Nasal cavity respiratory epithelium epithelial cell of viscerocranial mucosa (primary cell): ENCODE measurements around the gene DCD. TPM values are rescaled to one million over a fixed set of nuclear protein-coding genes. Genes with fewer than 3 reads are reported as not detected.

Experiments used
- total RNA-seq: library from RNA; depleted of rRNA; stranded (reverse); fragments of >200 nt; gene quantifications from 2 replicates; pipeline ENCODE4 v1.2.3, GENCODE V29; 2014

DCD gene, protein sequence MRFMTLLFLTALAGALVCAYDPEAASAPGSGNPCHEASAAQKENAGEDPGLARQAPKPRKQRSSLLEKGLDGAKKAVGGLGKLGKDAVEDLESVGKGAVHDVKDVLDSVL
- total RNA-seq, result not detected in 2 replicates

DNA sequence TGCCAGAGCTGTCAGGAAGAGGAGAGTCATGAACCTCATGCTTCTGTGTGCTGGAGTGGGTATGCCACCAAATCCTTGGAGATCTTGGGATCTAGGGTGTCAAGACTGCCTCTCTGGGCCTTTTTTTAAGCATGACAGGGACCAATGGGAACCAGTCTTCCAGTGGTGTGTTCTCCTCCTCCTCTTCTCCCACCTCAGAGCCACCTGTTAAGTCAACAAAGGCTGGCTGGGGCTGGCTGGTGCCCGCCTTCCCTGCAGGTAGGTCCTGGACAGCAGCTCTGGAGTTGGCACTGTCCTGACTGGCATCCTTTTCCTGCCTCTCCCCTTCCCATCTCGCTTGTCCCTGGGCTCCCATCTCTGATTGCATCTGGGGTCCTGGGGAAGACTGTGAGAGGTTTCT is at the start of gene DCD:
Gene DCD (minus strand): TSS at position 101 of the 400 bp plus-strand sequence. CDS start 62 bp downstream, at position 39.

DNA sequence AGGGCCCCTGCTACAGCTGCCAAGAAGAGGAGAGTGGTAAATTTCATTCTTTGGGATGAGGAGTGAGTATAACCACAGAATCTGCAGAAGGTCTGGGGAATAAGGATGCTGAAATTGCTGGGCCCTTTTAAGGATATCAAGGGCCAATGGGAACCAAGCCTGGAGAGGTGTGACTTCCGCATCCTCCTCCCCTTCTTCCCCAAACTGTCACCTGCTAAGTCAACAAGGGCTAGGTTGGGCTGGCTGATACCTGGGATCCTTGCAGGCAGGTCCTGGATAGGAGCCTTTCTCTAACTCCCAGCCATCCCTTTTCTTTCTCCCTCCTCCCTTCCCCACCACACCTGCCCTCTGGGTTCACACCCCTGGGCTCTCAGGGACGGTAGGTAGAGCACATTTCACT is 13.4 kb downstream of the DCD start, which contains the start of gene LACRT:
Gene LACRT (minus strand): TSS at position 101 of the 400 bp plus-strand sequence. CDS start 54 bp downstream, at position 47.

Other genes with a start within 250 kb of the DCD start
- gene ITGA5, start 229.1 kb downstream of the DCD start, total RNA-seq, result 63.6 and 159 TPM in 2 replicates
- gene GTSF1, start 174.8 kb downstream of the DCD start, total RNA-seq, result not detected in 2 replicates
- not detected in 2 replicates for gene NCKAP1L, start 150.6 kb downstream of the DCD start, total RNA-seq
- gene PDE1B, start 98.8 kb downstream of the DCD start, total RNA-seq, result not detected in 2 replicates
- gene PPP1R1A, start 59.7 kb downstream of the DCD start, total RNA-seq, result not detected in 2 replicates
- gene LACRT, start 13.5 kb downstream of the DCD start, total RNA-seq, result not detected in 2 replicates
- gene MUCL1, start 206.2 kb upstream of the DCD start, total RNA-seq, result not detected in 2 replicates